B cell (primary cell): Measurements from ENCODE around the gene TP53BP2. TPM values are rescaled to one million over a fixed set of nuclear protein-coding genes. Genes with fewer than 3 reads are reported as not detected.

ENCODE experiments used
- ATAC-seq: fragments of 200-7000 bp; cut with Tn5 transposase; one replicate; pipeline ENCODE4 v1.10.0; 2021; ENCODE audit warnings: low read depth, mild to moderate bottlenecking, moderate number of reproducible peaks, moderate library complexity
- CTCF ChIA-PET: fragments of 350-600 bp; sonication (Branson Sonifier 250); formaldehyde crosslinking; loops from one replicate; lab custom pipeline; 2021; ENCODE audit warnings: antibody characterized with exemption, inconsistent platforms; lab: Charles Lee
- POLR2A ChIA-PET: fragments of 350-600 bp; sonication (Branson Sonifier 250); formaldehyde crosslinking; loops from one replicate; lab custom pipeline; 2021; ENCODE audit warnings: antibody characterized with exemption; lab: Charles Lee
- DNase-seq: peaks from one replicate; pipeline ENCODE4 v3.0.0; 2013
- H2AFZ ChIP-seq: 2 replicates; pipeline ENCODE4 v1.6.1; 2012; ENCODE audit warnings: mild to moderate bottlenecking, low read depth, low read length; ENCODE audit not compliant: insufficient read depth, poor library complexity, severe bottlenecking
- H3K27ac ChIP-seq, 2 donors: 1 replicate in 1 of 2; 2 replicates in 1 of 2; pipeline ENCODE4 v1.5.1; 2012 to 2013; ENCODE audit warnings: low read length in 2 of 2, mild to moderate bottlenecking in 2 of 2, moderate library complexity in 1 of 2
- H3K27me3 ChIP-seq, 4 experiments: fragments of 200-600 bp in 1 of 4; sonication (generic) in 1 of 4; replicated peaks in 1 of 4; 1 replicate in 2 of 4; 2 replicates in 2 of 4; pipeline versions ENCODE4 v1.6.1 to v1.7.0; 2013 to 2016; ENCODE audit warnings: low read length in 3 of 4, mild to moderate bottlenecking in 2 of 4, mixed read lengths in 1 of 4, moderate library complexity in 1 of 4; ENCODE audit not compliant: insufficient read depth in 4 of 4, control insufficient read depth in 3 of 4; ENCODE audit errors: control extremely low read depth in 1 of 4
- H3K36me3 ChIP-seq, 2 experiments: replicated peaks in 1 of 2; 1 replicate in 1 of 2; 2 replicates in 1 of 2; pipeline versions ENCODE4 v1.6.1 to v1.7.1; 2013; ENCODE audit warnings: low read length in 1 of 2; ENCODE audit not compliant: insufficient read depth in 2 of 2, control insufficient read depth in 1 of 2; ENCODE audit errors: control extremely low read depth in 1 of 2, extremely low read depth in 1 of 2
- H3K4me1 ChIP-seq, 2 donors: fragments of 200-600 bp in 1 of 2; sonication (generic) in 1 of 2; 1 replicate in 1 of 2; 2 replicates in 1 of 2; pipeline versions ENCODE4 v1.5.1 to v1.6.1; 2013 to 2017; ENCODE audit warnings: low read length in 2 of 2; ENCODE audit not compliant: control insufficient read depth in 2 of 2, insufficient read depth in 2 of 2
- H3K4me2 ChIP-seq: replicated peaks from 2 replicates; pipeline ENCODE3; 2012; ENCODE audit warnings: mild to moderate bottlenecking, low read depth, low read length; ENCODE audit not compliant: poor library complexity, severe bottlenecking
- H3K4me3 ChIP-seq, 5 experiments: fragments of 200-600 bp in 1 of 5; sonication (generic) in 1 of 5; 1 replicate in 3 of 5; 2 replicates in 2 of 5; pipeline versions ENCODE4 v1.5.1 to v1.7.0; 2011 to 2016; ENCODE audit warnings: low read length in 4 of 5, mild to moderate bottlenecking in 4 of 5, low read depth in 2 of 5, control low read depth in 1 of 5, moderate library complexity in 1 of 5; ENCODE audit not compliant: insufficient read depth in 1 of 5; ENCODE audit errors: control extremely low read depth in 1 of 5, extremely low read depth in 1 of 5
- H3K79me2 ChIP-seq: fragments of 200-600 bp; sonication (generic); one replicate; pipeline ENCODE4 v1.6.0; 2016; ENCODE audit warnings: low read length; ENCODE audit not compliant: control insufficient read depth, insufficient read depth
- H3K9ac ChIP-seq: fragments of 200-600 bp; sonication (generic); 2 replicates; pipeline ENCODE4 v1.6.1; 2017; ENCODE audit warnings: mild to moderate bottlenecking, low read length, moderate library complexity
- H3K9me3 ChIP-seq, 3 donors: one replicate each; pipeline versions ENCODE4 v1.6.1 to v1.7.1; 2013; ENCODE audit warnings: low read length in 2 of 3; ENCODE audit not compliant: control insufficient read depth in 2 of 3, insufficient read depth in 1 of 3; ENCODE audit errors: control extremely low read depth in 1 of 3
- H4K20me1 ChIP-seq: 2 replicates; pipeline ENCODE4 v1.6.0; 2012; ENCODE audit warnings: mild to moderate bottlenecking, low read length; ENCODE audit not compliant: insufficient read depth, control insufficient read depth, poor library complexity, severe bottlenecking
- H3K27ac Mint-ChIP-seq: one replicate; pipeline ENCODE4 v1.8.0; 2021; ENCODE audit warnings: mixed read lengths
- H3K27me3 Mint-ChIP-seq: one replicate; pipeline ENCODE4 v1.8.0; 2021; ENCODE audit warnings: mixed read lengths
- H3K4me1 Mint-ChIP-seq: one replicate; pipeline ENCODE4 v1.8.0; 2021; ENCODE audit warnings: mixed read lengths
- H3K4me3 Mint-ChIP-seq: one replicate; pipeline ENCODE4 v1.8.0; 2021; ENCODE audit warnings: mixed read lengths
- H3K9me3 Mint-ChIP-seq: one replicate; pipeline ENCODE4 v1.8.0; 2022; ENCODE audit warnings: mixed read lengths; ENCODE audit not compliant: insufficient read depth
- EZH2 ChIP-seq: IDR thresholded peaks from 2 replicates; pipeline ENCODE4 v1.6.1; 2012; ENCODE audit warnings: borderline replicate concordance, low read depth, mild to moderate bottlenecking, moderate library complexity, low read length; ENCODE audit not compliant: insufficient read depth, poor library complexity, severe bottlenecking
- WGBS: methylation state at CpG from one replicate; pipeline ENCODE4 v1.1.5; 2013; ENCODE audit warnings: missing lambda C conversion rate; ENCODE audit not compliant: insufficient coverage; 5-methylcytosine and 5-hydroxymethylcytosine counted together
- intact Hi-C: fragments of 100-400 bp; cut with micrococcal nuclease; formaldehyde crosslinking; loops from one replicate; pipeline ENCODE4 v1.10.0; 2022
- polyA plus RNA-seq: library from polyadenylated mRNA; depleted of rRNA; stranded (reverse); fragments of >200 nt; gene quantifications from 2 replicates; pipeline ENCODE4 v1.2.3, GENCODE V29; 2012
- total RNA-seq, 2 donors: library from RNA; stranded (reverse); fragments of 120-200 nt in 1 of 2; gene quantifications; 1 replicate in 1 of 2; 2 replicates in 1 of 2; pipeline versions ENCODE4 v1.2.3 to v1.2.4, GENCODE V29; 2013 to 2022
- TF ChIP-seq, protein P1 (sequence below): fragments of 200-600 bp; IDR thresholded peaks from one replicate; pipeline ENCODE4 v1.8.0; 2022; ENCODE audit warnings: antibody characterized with exemption, mild to moderate bottlenecking

TP53BP2 gene
- total and polyA plus RNA-seq, 2 donors (not counting 1 experiment from before 2014, with no cell fraction given) = 10.8 to 40.0 TPM

DNA sequence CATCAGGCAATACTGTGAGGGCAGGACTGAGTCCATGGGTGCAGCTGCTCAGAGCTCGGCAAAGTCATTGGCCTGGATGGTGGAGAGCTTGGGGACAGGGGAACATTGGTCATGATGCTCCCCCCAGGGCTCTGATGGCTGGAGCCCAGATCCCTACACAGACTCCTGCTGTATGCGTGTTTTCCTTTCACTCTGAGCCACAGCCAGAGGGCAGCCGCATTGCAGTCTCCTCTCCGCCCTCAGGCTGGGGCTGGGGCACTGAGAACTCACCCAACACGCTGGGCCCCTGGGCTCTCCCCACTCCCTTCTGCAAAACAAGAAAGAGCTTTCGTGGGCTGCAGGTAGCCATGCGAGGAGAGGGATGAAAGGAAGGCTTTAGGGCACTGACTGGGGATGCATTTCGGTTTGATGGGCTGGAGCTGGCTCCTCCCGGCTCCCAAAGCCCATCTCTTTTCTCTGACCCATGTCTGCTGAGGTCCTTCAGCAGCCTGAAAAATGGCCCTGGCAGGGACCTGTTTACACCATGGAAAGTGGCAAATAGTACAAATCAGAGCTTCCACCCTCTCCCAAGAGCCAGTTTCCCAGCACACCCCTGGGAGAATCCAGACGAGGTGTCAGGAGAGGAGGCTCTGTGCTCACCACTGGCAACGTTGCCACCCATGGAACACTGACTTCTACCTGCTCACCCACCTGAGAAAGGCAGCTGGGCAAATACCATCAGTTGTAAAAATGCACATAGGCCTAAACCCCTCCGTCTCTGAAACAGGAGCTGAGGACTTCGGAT lies 89.6 kb downstream of the TP53BP2 start:
- Mint-ChIP-seq H3K4me3 (no peak overlapping the region), H3K9me3 (no peaks in the 10 kb centered on the region), H3K27me3 (no peaks in the 10 kb centered on the region), H3K27ac (no peak overlapping the region), H3K4me1 (no peaks in the 10 kb centered on the region)
- intact Hi-C loops = no loop called here
- TF ChIP-seq EZH2 = no peak
- TF ChIP-seq, protein P1, sequence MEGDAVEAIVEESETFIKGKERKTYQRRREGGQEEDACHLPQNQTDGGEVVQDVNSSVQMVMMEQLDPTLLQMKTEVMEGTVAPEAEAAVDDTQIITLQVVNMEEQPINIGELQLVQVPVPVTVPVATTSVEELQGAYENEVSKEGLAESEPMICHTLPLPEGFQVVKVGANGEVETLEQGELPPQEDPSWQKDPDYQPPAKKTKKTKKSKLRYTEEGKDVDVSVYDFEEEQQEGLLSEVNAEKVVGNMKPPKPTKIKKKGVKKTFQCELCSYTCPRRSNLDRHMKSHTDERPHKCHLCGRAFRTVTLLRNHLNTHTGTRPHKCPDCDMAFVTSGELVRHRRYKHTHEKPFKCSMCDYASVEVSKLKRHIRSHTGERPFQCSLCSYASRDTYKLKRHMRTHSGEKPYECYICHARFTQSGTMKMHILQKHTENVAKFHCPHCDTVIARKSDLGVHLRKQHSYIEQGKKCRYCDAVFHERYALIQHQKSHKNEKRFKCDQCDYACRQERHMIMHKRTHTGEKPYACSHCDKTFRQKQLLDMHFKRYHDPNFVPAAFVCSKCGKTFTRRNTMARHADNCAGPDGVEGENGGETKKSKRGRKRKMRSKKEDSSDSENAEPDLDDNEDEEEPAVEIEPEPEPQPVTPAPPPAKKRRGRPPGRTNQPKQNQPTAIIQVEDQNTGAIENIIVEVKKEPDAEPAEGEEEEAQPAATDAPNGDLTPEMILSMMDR = no peak
- DNase-seq = no peak
- 99% methylated on average over 13 of the region's 13 CpGs for WGBS
- H3K4me3 ChIP-seq = no peak overlapping the region
- ChIA-PET CTCF (interaction anchor here (0.8 kb wide), 1 partner anchor 61 kb away, joined by 3 read pairs; no protein-coding TSS in a partner anchor), POLR2A (no interaction called here)
- H3K9ac ChIP-seq = no peak overlapping the region
- no peak overlapping the region for H2AFZ ChIP-seq
- H3K4me2 ChIP-seq = no peak overlapping the region
- H3K27ac ChIP-seq = no peak overlapping the region
- peaks cover 0 to 51% of the 10 kb centered on the region in 2 experiments for H3K36me3 ChIP-seq
- H3K27me3 ChIP-seq = no peaks in the 10 kb centered on the region
- no peaks in the 10 kb centered on the region for H3K4me1 ChIP-seq
- ATAC-seq = no peak
- H3K79me2 ChIP-seq = no peaks in the 10 kb centered on the region
- no peaks in the 10 kb centered on the region for H4K20me1 ChIP-seq
- no peaks in the 10 kb centered on the region for H3K9me3 ChIP-seq

DNA sequence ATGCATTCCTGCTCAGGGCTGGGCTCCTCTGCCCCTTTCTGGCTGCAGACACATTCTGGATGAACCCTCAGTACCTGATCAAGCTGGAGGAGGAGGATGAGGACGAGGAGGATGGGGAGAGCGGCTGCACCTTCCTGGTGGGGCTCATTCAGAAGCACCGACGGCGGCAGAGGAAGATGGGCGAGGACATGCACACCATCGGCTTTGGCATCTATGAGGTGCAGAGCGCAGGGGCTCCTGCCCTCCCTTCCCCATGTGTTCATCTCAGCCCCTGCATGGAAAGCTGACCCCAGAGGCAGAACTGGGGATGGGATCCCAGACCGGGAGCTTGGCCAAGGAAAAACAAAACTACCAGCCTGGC lies 90.3 kb downstream of the TP53BP2 start:
- no peaks in the 10 kb centered on the region for H3K4me1 ChIP-seq
- intact Hi-C loops = no loop called here
- Mint-ChIP-seq H3K4me3 (no peak overlapping the region), H3K27me3 (no peaks in the 10 kb centered on the region), H3K9me3 (no peaks in the 10 kb centered on the region), H3K27ac (no peak overlapping the region), H3K4me1 (no peaks in the 10 kb centered on the region)
- DNase-seq (no peak), ATAC-seq (no peak)
- H3K4me3 ChIP-seq = no peak overlapping the region
- WGBS = 78% methylated on average over 9 of the region's 9 CpGs
- H2AFZ ChIP-seq = no peak overlapping the region
- no peak overlapping the region for H3K9ac ChIP-seq
- H3K27me3 ChIP-seq = no peaks in the 10 kb centered on the region
- ChIA-PET CTCF (no interaction called here), POLR2A (no interaction called here)
- H3K9me3 ChIP-seq = no peaks in the 10 kb centered on the region
- no peaks in the 10 kb centered on the region for H4K20me1 ChIP-seq
- no peaks in the 10 kb centered on the region for H3K79me2 ChIP-seq
- no peak overlapping the region for H3K4me2 ChIP-seq
- no peak for TF ChIP-seq EZH2
- TF ChIP-seq, protein P1 = no peak
- no peak overlapping the region for H3K27ac ChIP-seq
- H3K36me3 ChIP-seq = peaks cover 0 to 53% of the 10 kb centered on the region in 2 experiments
